ENCODE measurements around the gene EIF5AL1.

- no peak for TF ChIP-seq EZH2 (IDR thresholded peaks at IDR 0.05; ENCODE audit: borderline replicate concordance, control insufficient read depth, low read depth, low read length)
- no peak for TF ChIP-seq SUPT20H (IDR thresholded peaks at IDR 0.05; ENCODE audit: borderline replicate concordance, control insufficient read depth, low read depth, low read length)
- TF ChIP-seq JUND (IDR thresholded peaks at IDR 0.05; ENCODE audit: low read depth, low read length), result no peak
- TF ChIP-seq CHD2 (IDR thresholded peaks at IDR 0.05; ENCODE audit: borderline replicate concordance, low read depth, low read length), result no peak
- no peak for TF ChIP-seq GATAD2B (conservative IDR thresholded peaks at IDR 0.05; ENCODE audit: low read depth)
- TF ChIP-seq CTCF (IDR thresholded peaks at IDR 0.05 in 2 of 3, conservative IDR thresholded peaks at IDR 0.05 in 1 of 3; ENCODE audit: control insufficient read depth in 2 of 3, extremely low read depth in 1 of 3, insufficient read depth in 1 of 3, low read depth in 3 of 3, low read length in 3 of 3), result no peak
- TF ChIP-seq RELA (IDR thresholded peaks at IDR 0.05; ENCODE audit: borderline replicate concordance, partially characterized antibody), result no peak
Observed at GRCh38 chr10:79473496-79474095, 38.7 kb upstream of the EIF5AL1 start.
